Coronary artery (tissue), 2 donors: ENCODE measurements around the gene ETV6.
A peak's percentile ranks its signal among the peaks of the same experiment; 100 is the strongest.

Source experiments
- DNase-seq: peaks from one replicate; pipeline ENCODE4 v3.0.0-alpha.2; 2017; ENCODE audit warnings: low spot score
- H3K27ac ChIP-seq, 2 donors: fragments of 200-600 bp; sonication (generic); one replicate each; pipeline ENCODE4 v1.5.1; 2016 to 2019
- H3K4me3 ChIP-seq: fragments of 200-600 bp; sonication (generic); 2 replicates; pipeline ENCODE4 v1.5.1; 2016; ENCODE audit warnings: mild to moderate bottlenecking, moderate library complexity
- TF ChIP-seq, protein P1 (sequence below): fragments of 200-600 bp; sonication (generic); IDR thresholded peaks from one replicate; pipeline ENCODE4 v1.5.1; 2019; ENCODE audit warnings: antibody characterized with exemption

Gene ETV6

DNA sequence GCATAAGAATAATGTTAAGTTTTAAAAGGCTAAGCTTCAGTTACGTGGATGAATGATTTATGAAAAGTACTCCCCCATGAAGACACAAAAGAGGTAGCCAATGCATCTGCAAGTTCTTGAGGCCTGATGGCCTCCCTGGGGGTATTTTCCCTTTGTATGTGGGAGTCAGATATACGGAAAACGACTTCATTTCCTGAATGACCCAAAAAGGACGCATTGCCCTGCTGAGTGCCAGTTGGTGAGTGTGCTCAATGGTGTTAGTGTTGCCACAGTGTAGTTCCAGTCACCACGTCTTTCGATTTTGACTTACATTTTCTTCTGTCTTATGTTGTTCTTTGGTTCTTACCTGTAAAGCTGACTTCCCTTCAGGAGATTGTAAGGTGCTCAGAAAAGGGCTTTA is 8.0 kb downstream of the ETV6 start:
- TF ChIP-seq, protein P1, sequence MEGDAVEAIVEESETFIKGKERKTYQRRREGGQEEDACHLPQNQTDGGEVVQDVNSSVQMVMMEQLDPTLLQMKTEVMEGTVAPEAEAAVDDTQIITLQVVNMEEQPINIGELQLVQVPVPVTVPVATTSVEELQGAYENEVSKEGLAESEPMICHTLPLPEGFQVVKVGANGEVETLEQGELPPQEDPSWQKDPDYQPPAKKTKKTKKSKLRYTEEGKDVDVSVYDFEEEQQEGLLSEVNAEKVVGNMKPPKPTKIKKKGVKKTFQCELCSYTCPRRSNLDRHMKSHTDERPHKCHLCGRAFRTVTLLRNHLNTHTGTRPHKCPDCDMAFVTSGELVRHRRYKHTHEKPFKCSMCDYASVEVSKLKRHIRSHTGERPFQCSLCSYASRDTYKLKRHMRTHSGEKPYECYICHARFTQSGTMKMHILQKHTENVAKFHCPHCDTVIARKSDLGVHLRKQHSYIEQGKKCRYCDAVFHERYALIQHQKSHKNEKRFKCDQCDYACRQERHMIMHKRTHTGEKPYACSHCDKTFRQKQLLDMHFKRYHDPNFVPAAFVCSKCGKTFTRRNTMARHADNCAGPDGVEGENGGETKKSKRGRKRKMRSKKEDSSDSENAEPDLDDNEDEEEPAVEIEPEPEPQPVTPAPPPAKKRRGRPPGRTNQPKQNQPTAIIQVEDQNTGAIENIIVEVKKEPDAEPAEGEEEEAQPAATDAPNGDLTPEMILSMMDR, result no peak
- peak overlapping the region in 1 of 2 donors; percentile 54 for H3K27ac ChIP-seq
- no peak for DNase-seq
- H3K4me3 ChIP-seq, result no peak overlapping the region

DNA sequence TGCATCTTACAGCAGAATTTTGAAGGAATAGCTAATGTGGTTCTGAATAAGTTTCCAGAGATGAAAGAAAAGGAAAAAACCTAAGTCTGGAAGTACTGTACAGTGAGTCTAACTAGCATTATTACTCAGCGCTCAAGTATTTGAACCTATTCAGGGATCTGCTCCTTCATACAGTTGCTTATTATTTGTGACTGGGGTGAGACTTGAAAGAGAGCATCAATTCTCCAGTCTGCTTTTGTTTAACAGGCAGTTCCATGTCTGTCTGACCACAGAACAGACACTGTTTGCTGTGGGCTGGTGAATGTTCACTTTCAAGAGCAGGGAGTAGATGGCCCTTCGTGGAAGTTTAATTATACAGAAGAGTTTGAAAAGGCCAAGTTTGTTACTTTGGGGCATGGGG is 9.3 kb downstream of the ETV6 start:
- TF ChIP-seq, protein P1, result no peak
- H3K27ac ChIP-seq, result peak overlapping the region in 1 of 2 donors; percentile 56

DNA sequence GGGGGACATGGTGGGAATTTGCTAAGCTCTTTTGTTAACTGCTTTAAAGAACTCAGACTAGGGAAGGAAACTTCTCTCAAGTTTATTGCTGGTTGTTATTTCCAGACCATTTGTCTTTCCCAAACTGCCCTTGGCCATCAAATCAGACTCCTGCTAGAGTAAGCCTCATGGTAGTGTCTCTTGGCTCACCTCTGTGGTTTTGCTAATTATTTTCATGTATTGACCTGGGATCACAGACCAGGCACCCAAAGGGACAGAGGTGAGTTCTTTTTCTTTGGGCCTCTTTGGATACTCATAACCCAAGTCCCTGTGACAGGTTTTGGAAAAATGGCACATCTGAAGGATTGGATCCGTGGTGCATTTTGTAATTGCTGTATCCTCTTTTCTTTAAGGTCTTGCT is 11.2 kb downstream of the ETV6 start:
- Histone ChIP-seq H3K27ac (peak overlapping the region in 1 of 2 donors; percentile 42), H3K4me3 (no peak overlapping the region)
- TF ChIP-seq, protein P1, result no peak
- DNase-seq, result no peak

More for the DNA sequence above, 9.3 kb downstream of the ETV6 start:
- peak overlapping the region; percentile 16 for H3K4me3 ChIP-seq
- no peak for DNase-seq

DNA sequence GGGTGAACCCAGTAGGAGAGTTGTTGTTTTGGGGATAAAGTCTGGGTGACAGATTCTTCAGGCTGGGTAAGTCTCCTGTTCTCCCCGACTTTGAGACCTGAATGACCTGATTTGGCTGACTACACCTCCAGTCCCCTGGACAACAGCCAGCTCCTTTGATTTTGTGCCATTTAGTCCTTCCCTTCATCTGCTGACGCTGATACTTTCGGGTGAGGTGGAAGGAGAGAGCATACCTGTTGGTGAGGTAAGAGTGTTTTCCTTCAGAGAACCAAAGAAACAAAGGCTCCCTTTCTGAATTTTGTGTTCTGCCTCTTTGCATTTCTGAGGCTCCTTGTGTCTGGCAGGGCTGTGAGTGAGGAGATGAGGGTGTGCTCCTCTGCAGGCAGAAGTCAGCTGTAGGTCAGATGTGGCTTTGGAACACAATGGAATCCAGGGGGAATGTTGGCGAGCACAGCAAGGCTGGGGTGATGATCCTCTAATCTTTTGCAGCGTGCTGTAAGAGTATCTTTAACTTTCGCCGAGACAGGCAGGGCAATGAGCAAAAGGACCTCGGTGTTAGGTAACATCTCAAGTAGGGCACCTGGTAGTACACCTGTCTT is 12.1 kb downstream of the ETV6 start:
- TF ChIP-seq, protein P1, result no peak
- H3K4me3 ChIP-seq, result no peak overlapping the region
- H3K27ac ChIP-seq, result peak overlapping the region in 1 of 2 donors; percentile 42
- DNase-seq, result no peak

DNA sequence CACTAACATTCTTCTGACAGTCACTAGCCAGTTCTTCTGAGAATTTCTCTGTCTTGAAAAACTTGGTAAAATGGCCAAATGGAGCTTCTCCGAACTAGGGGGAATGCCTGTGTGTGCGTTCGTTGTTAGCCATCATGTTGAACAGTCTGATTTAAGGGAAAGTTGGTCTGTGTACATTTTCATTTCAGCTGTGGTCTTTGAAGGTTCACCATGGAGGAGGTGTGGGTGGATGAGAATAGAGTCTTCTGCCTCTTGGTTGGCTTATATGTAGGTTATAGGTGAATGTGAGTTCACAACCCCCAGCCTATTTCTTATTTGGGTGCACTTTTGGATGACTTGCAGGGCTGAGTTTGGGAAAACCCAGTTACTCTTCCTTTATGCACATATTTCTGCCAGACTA is 12.9 kb downstream of the ETV6 start:
- TF ChIP-seq, protein P1, result no peak
- H3K4me3 ChIP-seq, result no peak overlapping the region
- peak overlapping the region; percentile 12 to 41 for H3K27ac ChIP-seq
- DNase-seq, result no peak

DNA sequence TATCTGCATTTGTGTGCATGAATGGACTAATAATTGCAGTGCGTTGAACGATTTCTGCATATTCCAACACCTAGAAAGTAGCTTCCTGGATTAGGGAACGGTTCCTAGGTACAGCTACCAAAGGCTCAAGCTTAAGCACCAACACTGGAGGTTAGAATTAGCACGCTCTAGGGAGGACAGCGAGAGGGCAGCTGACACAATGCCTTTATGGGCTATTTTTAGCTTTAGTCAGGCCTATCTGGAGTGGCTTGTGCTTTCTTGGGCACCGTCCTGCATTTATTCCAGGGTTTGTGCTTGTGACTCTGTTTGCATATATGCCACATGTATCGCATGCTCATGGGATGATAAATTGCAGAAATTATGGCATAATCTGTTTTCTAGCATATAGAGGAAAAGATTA is 13.7 kb downstream of the ETV6 start:
- no peak for DNase-seq
- TF ChIP-seq, protein P1, result no peak
- no peak overlapping the region for H3K4me3 ChIP-seq
- peak overlapping the region; percentile 12 to 41 for H3K27ac ChIP-seq

DNA sequence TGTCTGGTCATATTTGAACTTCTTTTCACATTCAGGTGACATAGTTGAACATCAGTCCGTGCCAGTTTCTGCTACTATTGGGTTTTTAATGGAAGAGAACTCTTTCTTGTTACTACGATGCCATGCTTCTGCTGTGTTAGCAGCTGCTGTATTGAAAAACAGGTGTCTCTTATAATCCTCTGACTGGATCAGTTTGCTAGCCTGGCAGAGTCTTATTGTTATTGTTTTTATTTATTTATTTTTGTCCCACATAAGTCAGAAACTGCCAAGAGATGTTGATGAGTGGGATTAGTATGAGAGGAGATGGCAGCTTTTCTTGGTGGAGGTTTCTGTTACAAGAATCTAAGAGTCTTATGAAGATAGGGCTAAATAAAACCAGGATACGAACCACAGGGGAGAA is 14.6 kb downstream of the ETV6 start:
- no peak for DNase-seq
- no peak overlapping the region for H3K4me3 ChIP-seq
- TF ChIP-seq, protein P1, result no peak
- H3K27ac ChIP-seq, result peak overlapping the region; percentile 12 to 41
